Measurements from ENCODE around the gene TACC3.
A peak's percentile ranks its signal among the peaks of the same experiment; 100 is the strongest.

TACC3 gene

GRCh38 chr4:1723131-1723801 is 1.9 kb downstream of the TACC3 start:
- DNase-seq (ENCODE audit: low read depth): no peak

- DNase-seq (ENCODE audit: low read depth): no peak
Observed at GRCh38 chr4:1725521-1725920, 4.2 kb downstream of the TACC3 start.

- peak; percentile 91 for DNase-seq (ENCODE audit: low read depth)
Observed at GRCh38 chr4:1726146-1726934, 5.0 kb downstream of the TACC3 start.

GRCh38 chr4:1727117-1728031 is 6.1 kb downstream of the TACC3 start:
- no peak for DNase-seq (ENCODE audit: low read depth)

GRCh38 chr4:1728061-1728980 is 7.0 kb downstream of the TACC3 start:
- no peak for DNase-seq (ENCODE audit: low read depth)

GRCh38 chr4:1730532-1731135 is 9.3 kb downstream of the TACC3 start:
- no peak for DNase-seq (ENCODE audit: low read depth)

GRCh38 chr4:1731180-1731579 is 9.9 kb downstream of the TACC3 start:
- DNase-seq (ENCODE audit: low read depth): no peak

GRCh38 chr4:1732911-1733310 is 11.6 kb downstream of the TACC3 start:
- DNase-seq (ENCODE audit: low read depth): no peak

GRCh38 chr4:1735215-1735614 is 13.9 kb downstream of the TACC3 start:
- no peak for DNase-seq (ENCODE audit: low read depth)

- no peak for DNase-seq (ENCODE audit: low read depth)
Observed at GRCh38 chr4:1736812-1737211, 15.5 kb downstream of the TACC3 start.

- no peak for DNase-seq (ENCODE audit: low read depth)
Observed at GRCh38 chr4:1737666-1738065, 16.3 kb downstream of the TACC3 start.

- no peak for DNase-seq (ENCODE audit: low read depth)
Observed at GRCh38 chr4:1738410-1738809, 17.1 kb downstream of the TACC3 start.

GRCh38 chr4:1739358-1739757 is 18.0 kb downstream of the TACC3 start:
- no peak for DNase-seq (ENCODE audit: low read depth)

- DNase-seq (ENCODE audit: low read depth): no peak
Observed at GRCh38 chr4:1740021-1740545, 18.8 kb downstream of the TACC3 start.

- DNase-seq (ENCODE audit: low read depth): no peak
Observed at GRCh38 chr4:1741208-1741607, 19.9 kb downstream of the TACC3 start.

GRCh38 chr4:1743551-1743950 is 22.2 kb downstream of the TACC3 start:
- DNase-seq (ENCODE audit: low read depth): no peak

- DNase-seq (ENCODE audit: low read depth): no peak
Observed at GRCh38 chr4:1743975-1744374, 22.7 kb downstream of the TACC3 start.

- DNase-seq (ENCODE audit: low read depth): no peak
Observed at GRCh38 chr4:1744552-1744951, 23.2 kb downstream of the TACC3 start.

GRCh38 chr4:1745165-1745564 is 23.8 kb downstream of the TACC3 start:
- DNase-seq (ENCODE audit: low read depth): no peak

GRCh38 chr4:1745697-1746096 is 24.4 kb downstream of the TACC3 start:
- DNase-seq (ENCODE audit: low read depth): no peak

- peak; percentile 57 for DNase-seq (ENCODE audit: low read depth)
Observed at GRCh38 chr4:1746265-1746691, 25.0 kb downstream of the TACC3 start.
